Measurements from ENCODE around the gene DDX31.

- TF ChIP-seq CTCF (IDR thresholded peaks at IDR 0.05 in 2 of 3, conservative IDR thresholded peaks at IDR 0.05 in 1 of 3; ENCODE audit: borderline replicate concordance in 1 of 3, insufficient read depth in 1 of 3, low read depth in 2 of 3, low read length in 2 of 3) (no peak), ZBTB33 (IDR thresholded peaks at IDR 0.05; ENCODE audit: extremely low read depth, insufficient replicate concordance, low read length) (no peak), POLR2A (IDR thresholded peaks at IDR 0.05; ENCODE audit: borderline replicate concordance, extremely low read depth, insufficient read depth, insufficient read length) (no peak), EZH2phosphoT487 (IDR thresholded peaks at IDR 0.05; ENCODE audit: borderline replicate concordance) (no peak), ATF3 (IDR thresholded peaks at IDR 0.05) (no peak), REST (IDR thresholded peaks at IDR 0.05; ENCODE audit: low read depth) (no peak), EZH2 (IDR thresholded peaks at IDR 0.05) (no peak), POLR2AphosphoS5 (IDR thresholded peaks at IDR 0.05; ENCODE audit: low read depth, low read length) (no peak), JUND (IDR thresholded peaks at IDR 0.05) (no peak), YY1 (IDR thresholded peaks at IDR 0.05; ENCODE audit: extremely low read depth, insufficient replicate concordance, low read depth, low read length) (no peak), MAX (IDR thresholded peaks at IDR 0.05) (no peak), SP1 (IDR thresholded peaks at IDR 0.05; ENCODE audit: low read depth) (no peak), EGR1 (IDR thresholded peaks at IDR 0.05; ENCODE audit: low read depth) (no peak), RAD21 (IDR thresholded peaks at IDR 0.05; ENCODE audit: low read depth) (no peak)
Measured at GRCh38 chr9:132575811-132576210, 94.0 kb downstream of the DDX31 start.
